GM12878 (cell line): Measurements from ENCODE around the gene HYDIN.

Source experiments
- CTCF ChIP-seq, 3 experiments: IDR thresholded peaks in 2 of 3; conservative IDR thresholded peaks in 1 of 3; 2 replicates each; pipeline ENCODE4 v1.5.1; 2011; ENCODE audit warnings: low read depth in 3 of 3, low read length in 3 of 3, mild to moderate bottlenecking in 3 of 3, control low read depth in 2 of 3, moderate library complexity in 2 of 3, inconsistent platforms in 1 of 3, mixed read lengths in 1 of 3; ENCODE audit not compliant: control insufficient read depth in 2 of 3, insufficient read depth in 1 of 3; ENCODE audit errors: extremely low read depth in 1 of 3
- GABPA ChIP-seq: IDR thresholded peaks from 2 replicates; pipeline ENCODE4 v1.6.1; 2014; ENCODE audit warnings: antibody characterized with exemption, low read depth, mild to moderate bottlenecking, inconsistent platforms
- POLR2AphosphoS2 ChIP-seq: IDR thresholded peaks from 2 replicates; pipeline ENCODE4 v1.6.1; 2011; ENCODE audit warnings: low read depth, mild to moderate bottlenecking, low read length, improper control_type of control experiment, moderate library complexity
- TAF1 ChIP-seq: IDR thresholded peaks from 2 replicates; pipeline ENCODE4 v1.6.1; 2011; ENCODE audit warnings: mild to moderate bottlenecking, low read depth, low read length, borderline replicate concordance
- TF ChIP-seq, protein P1 (sequence below): IDR thresholded peaks from 2 replicates; pipeline ENCODE4 v1.6.1; 2011; ENCODE audit warnings: borderline replicate concordance, low read depth, mild to moderate bottlenecking, moderate library complexity, mixed read lengths, low read length; ENCODE audit not compliant: insufficient read depth; ENCODE audit errors: extremely low read length

GRCh38 chr16:70769761-70770160 is 460.8 kb downstream of the HYDIN start:
- TF ChIP-seq POLR2AphosphoS2 (no peak), CTCF (IDR thresholded peaks at IDR 0.05 in 2 of 3, conservative IDR thresholded peaks at IDR 0.05 in 1 of 3; ENCODE audit: control insufficient read depth in 2 of 3, extremely low read depth in 1 of 3, insufficient read depth in 1 of 3, low read depth in 3 of 3, low read length in 3 of 3) (no peak), TAF1 (no peak), GABPA (no peak)
- TF ChIP-seq, protein P1, sequence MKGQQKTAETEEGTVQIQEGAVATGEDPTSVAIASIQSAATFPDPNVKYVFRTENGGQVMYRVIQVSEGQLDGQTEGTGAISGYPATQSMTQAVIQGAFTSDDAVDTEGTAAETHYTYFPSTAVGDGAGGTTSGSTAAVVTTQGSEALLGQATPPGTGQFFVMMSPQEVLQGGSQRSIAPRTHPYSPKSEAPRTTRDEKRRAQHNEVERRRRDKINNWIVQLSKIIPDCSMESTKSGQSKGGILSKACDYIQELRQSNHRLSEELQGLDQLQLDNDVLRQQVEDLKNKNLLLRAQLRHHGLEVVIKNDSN = no peak
